ENCODE data around the gene ZGPAT. TPM values are rescaled to one million over a fixed set of nuclear protein-coding genes. Genes with fewer than 3 reads are reported as not detected.

The ZGPAT gene
- total RNA-seq, 1 experiment from 2014 or later, result 28.3 TPM

DNA sequence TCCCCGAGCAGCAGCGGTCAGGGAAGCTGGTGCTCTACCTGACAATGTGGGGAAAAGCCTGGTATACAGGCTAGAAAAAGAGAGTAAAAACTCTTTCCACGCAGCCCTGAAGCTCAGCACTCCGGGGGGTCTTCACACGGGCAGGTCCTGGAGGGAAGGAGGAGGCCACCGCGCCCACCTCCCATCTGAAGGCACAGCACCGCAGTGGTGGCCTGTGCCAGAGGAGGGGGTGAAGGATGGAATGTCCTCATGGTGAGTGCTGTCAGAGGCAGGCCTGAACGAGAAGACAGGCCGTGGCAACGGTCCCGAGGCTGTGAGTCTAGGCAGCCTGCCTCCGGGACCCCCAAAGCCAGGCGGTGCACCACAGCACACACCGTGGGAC, 37.6 kb downstream of the ZGPAT start:
- CTCF ChIA-PET, result no interaction called here
- H3K27ac ChIP-seq (ENCODE audit: low read depth, low read length, poor library complexity, severe bottlenecking), result no peak overlapping the region
- no TSS peak for BruUV-seq (replicated peaks)

DNA sequence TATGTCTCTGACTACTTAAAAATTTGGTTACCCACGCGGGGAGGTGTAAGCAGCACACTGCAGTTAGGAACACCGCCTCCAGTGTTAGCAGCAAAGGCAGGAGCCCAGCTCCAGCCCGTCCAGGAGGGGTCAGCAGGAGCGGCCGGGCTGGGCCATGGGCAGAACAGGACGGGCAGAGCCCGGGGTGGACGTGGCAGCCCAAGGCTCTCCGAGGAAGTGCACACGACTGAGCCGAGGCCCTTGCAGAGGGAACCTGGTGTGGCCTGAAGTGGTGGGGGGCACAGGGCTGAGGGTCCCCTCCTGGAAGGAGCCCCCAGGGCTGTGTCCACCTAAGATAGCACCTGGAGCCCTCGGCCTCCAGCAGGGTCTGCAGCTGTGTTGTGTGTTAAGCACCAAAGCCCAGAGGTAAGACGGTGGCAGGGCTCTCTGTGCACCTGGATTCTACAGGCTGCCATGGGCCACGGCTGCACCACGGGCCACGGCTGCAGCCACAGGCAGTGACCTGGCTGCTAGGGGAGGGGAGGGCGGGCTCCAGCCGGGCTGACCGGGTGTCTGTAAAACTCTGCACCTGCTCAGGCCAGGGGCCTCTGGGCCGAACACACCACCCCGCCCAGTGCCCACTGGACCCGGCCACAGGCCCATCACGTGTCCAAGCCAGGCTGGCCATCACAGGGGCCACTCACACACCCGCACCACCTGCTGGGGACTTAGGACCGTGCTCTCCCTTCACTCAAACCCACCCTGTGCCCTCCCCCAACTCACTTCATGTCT, 38.3 kb downstream of the ZGPAT start:
- Histone ChIP-seq H3K27ac (ENCODE audit: low read depth, low read length, poor library complexity, severe bottlenecking) (no peak overlapping the region), H3K27me3 (replicated peaks; ENCODE audit: insufficient read depth, low read depth, low read length, poor library complexity) (no peaks in the 10 kb centered on the region), H3K4me3 (ENCODE audit: low read depth, low read length, poor library complexity, severe bottlenecking) (no peak overlapping the region), H3K4me1 (ENCODE audit: insufficient read depth, low read length, poor library complexity, severe bottlenecking) (peaks cover 11% of the 10 kb centered on the region), H3K9me3 (ENCODE audit: low read depth, low read length, poor library complexity, severe bottlenecking) (no peaks in the 10 kb centered on the region), H3K36me3 (ENCODE audit: insufficient read depth, low read length, poor library complexity, severe bottlenecking) (peaks cover 24% of the 10 kb centered on the region)
- TF ChIP-seq, protein P1, sequence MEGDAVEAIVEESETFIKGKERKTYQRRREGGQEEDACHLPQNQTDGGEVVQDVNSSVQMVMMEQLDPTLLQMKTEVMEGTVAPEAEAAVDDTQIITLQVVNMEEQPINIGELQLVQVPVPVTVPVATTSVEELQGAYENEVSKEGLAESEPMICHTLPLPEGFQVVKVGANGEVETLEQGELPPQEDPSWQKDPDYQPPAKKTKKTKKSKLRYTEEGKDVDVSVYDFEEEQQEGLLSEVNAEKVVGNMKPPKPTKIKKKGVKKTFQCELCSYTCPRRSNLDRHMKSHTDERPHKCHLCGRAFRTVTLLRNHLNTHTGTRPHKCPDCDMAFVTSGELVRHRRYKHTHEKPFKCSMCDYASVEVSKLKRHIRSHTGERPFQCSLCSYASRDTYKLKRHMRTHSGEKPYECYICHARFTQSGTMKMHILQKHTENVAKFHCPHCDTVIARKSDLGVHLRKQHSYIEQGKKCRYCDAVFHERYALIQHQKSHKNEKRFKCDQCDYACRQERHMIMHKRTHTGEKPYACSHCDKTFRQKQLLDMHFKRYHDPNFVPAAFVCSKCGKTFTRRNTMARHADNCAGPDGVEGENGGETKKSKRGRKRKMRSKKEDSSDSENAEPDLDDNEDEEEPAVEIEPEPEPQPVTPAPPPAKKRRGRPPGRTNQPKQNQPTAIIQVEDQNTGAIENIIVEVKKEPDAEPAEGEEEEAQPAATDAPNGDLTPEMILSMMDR (conservative IDR thresholded peaks at IDR 0.05; ENCODE audit: low read depth, low read length), result no peak
- TF ChIP-seq EZH2 (IDR thresholded peaks at IDR 0.05; ENCODE audit: borderline replicate concordance, low read depth, low read length, poor library complexity, severe bottlenecking), result no peak
- BruUV-seq (replicated peaks), result no TSS peak
- no peak for DNase-seq (ENCODE audit: low spot score)
- ChIA-PET CTCF (no interaction called here), POLR2A (ENCODE audit: low non-redundant PET) (no interaction called here)
- intact Hi-C loops (cut with micrococcal nuclease; ENCODE audit: unreplicated experiment), result no loop called here

More for the DNA sequence above, 37.6 kb downstream of the ZGPAT start:
- peaks cover 24% of the 10 kb centered on the region for H3K36me3 ChIP-seq (ENCODE audit: insufficient read depth, low read length, poor library complexity, severe bottlenecking)
- intact Hi-C loops (cut with micrococcal nuclease; ENCODE audit: unreplicated experiment), result no loop called here
- POLR2A ChIA-PET (ENCODE audit: low non-redundant PET), result no interaction called here
- no peaks in the 10 kb centered on the region for H3K27me3 ChIP-seq (replicated peaks; ENCODE audit: insufficient read depth, low read depth, low read length, poor library complexity)
- TF ChIP-seq, protein P1 (conservative IDR thresholded peaks at IDR 0.05; ENCODE audit: low read depth, low read length), result no peak
- TF ChIP-seq EZH2 (IDR thresholded peaks at IDR 0.05; ENCODE audit: borderline replicate concordance, low read depth, low read length, poor library complexity, severe bottlenecking), result no peak
- no peaks in the 10 kb centered on the region for H3K9me3 ChIP-seq (ENCODE audit: low read depth, low read length, poor library complexity, severe bottlenecking)
- H3K4me1 ChIP-seq (ENCODE audit: insufficient read depth, low read length, poor library complexity, severe bottlenecking), result peaks cover 16% of the 10 kb centered on the region
- DNase-seq (ENCODE audit: low spot score), result no peak
- H3K4me3 ChIP-seq (ENCODE audit: low read depth, low read length, poor library complexity, severe bottlenecking), result no peak overlapping the region

DNA sequence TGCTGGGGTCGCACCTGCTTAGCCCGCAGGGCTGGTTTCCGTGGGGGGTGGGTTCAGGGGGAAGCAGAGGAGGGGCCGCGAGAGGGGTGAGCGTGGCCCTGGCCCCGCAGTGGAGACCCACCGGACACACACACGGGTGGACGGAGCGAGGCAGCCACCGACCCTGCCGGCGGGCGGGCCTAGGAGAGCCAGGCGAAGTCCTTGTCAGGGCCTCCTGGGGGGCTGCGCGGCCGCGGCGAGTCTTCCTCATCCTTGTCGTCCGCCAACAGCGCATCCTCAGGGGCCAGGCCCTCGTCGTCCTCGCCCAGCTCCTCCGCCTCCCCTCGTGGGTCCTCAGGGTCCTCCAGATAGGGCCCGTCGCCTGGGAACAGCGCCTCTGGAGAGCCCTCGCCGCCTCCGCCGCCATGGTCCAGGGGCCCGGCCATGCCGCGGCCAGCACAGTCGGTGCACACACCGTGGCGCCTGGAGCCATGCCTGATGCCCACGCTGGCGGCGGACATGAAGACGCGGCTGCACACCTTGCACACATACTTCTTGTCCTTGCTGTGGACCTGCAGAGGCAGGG, 39.0 kb downstream of the ZGPAT start:
- H3K9me3 ChIP-seq (ENCODE audit: low read depth, low read length, poor library complexity, severe bottlenecking), result no peaks in the 10 kb centered on the region
- CTCF ChIA-PET, result no interaction called here
- H3K27ac ChIP-seq (ENCODE audit: low read depth, low read length, poor library complexity, severe bottlenecking), result no peak overlapping the region
- peaks cover 4% of the 10 kb centered on the region for H3K4me1 ChIP-seq (ENCODE audit: insufficient read depth, low read length, poor library complexity, severe bottlenecking)
- no peak for TF ChIP-seq EZH2 (IDR thresholded peaks at IDR 0.05; ENCODE audit: borderline replicate concordance, low read depth, low read length, poor library complexity, severe bottlenecking)
- TF ChIP-seq, protein P1 (conservative IDR thresholded peaks at IDR 0.05; ENCODE audit: low read depth, low read length), result no peak
- BruUV-seq (replicated peaks), result no TSS peak
- no peak for DNase-seq (ENCODE audit: low spot score)
- POLR2A ChIA-PET (ENCODE audit: low non-redundant PET), result no interaction called here
- H3K4me3 ChIP-seq (ENCODE audit: low read depth, low read length, poor library complexity, severe bottlenecking), result no peak overlapping the region
- H3K27me3 ChIP-seq (replicated peaks; ENCODE audit: insufficient read depth, low read depth, low read length, poor library complexity), result no peaks in the 10 kb centered on the region
- intact Hi-C loops (cut with micrococcal nuclease; ENCODE audit: unreplicated experiment), result no loop called here
- peaks cover 19% of the 10 kb centered on the region for H3K36me3 ChIP-seq (ENCODE audit: insufficient read depth, low read length, poor library complexity, severe bottlenecking)
